Upper lobe of left lung (tissue), 4 donors: ENCODE results near the gene SARS1.

ENCODE experiments used
- CTCF ChIP-seq, 6 experiments: fragments of 450-650 bp in 4 of 6; fragments of 200-600 bp in 2 of 6; sonication (generic) in 2 of 6; IDR thresholded peaks; one replicate each; pipeline ENCODE4 v1.5.1; 2016 to 2019; ENCODE audit warnings: antibody characterized with exemption in 6 of 6
- EP300 ChIP-seq, 4 donors: sonication (generic); formaldehyde crosslinking; IDR thresholded peaks; one replicate each; pipeline ENCODE4 v1.5.1; 2017; ENCODE audit warnings: antibody characterized with exemption in 4 of 4, control low read depth in 2 of 4
- POLR2A ChIP-seq, 4 donors: fragments of 450-650 bp; IDR thresholded peaks; one replicate each; pipeline ENCODE4 v1.5.1; 2016 to 2017; ENCODE audit warnings: antibody characterized with exemption in 4 of 4, mild to moderate bottlenecking in 2 of 4
- POLR2AphosphoS5 ChIP-seq, 2 donors: sonication (generic); formaldehyde crosslinking; IDR thresholded peaks; one replicate each; pipeline ENCODE4 v1.5.1; 2017; ENCODE audit warnings: antibody characterized with exemption in 2 of 2

- TF ChIP-seq CTCF (IDR thresholded peaks at IDR 0.05) (no peak), POLR2A (IDR thresholded peaks at IDR 0.05) (peak in 1 of 4 donors; percentile 29), EP300 (IDR thresholded peaks at IDR 0.05) (peak in 3 of 4 donors; percentile 49 to 78 (median 73)), POLR2AphosphoS5 (IDR thresholded peaks at IDR 0.05) (peak; percentile 74 to 76)
Measured at GRCh38 chr1:109184687-109185086, 29.0 kb upstream of the SARS1 start.
